ENCODE measurements around the gene TRIM52.
"Not testable (repeated sequence)": the region's sequence is repeated elsewhere in the genome, so short reads cannot be mapped to it uniquely, and the experiment has no call there.

The TRIM52 gene

GRCh38 chr5:181260720-181261319, at the start of gene TRIM52:
Gene TRIM52, minus strand, starts transcription at chr5:181261143. Its CDS starts 330 bp downstream, at chr5:181260813.
- no peak for DNase-seq

DNA sequence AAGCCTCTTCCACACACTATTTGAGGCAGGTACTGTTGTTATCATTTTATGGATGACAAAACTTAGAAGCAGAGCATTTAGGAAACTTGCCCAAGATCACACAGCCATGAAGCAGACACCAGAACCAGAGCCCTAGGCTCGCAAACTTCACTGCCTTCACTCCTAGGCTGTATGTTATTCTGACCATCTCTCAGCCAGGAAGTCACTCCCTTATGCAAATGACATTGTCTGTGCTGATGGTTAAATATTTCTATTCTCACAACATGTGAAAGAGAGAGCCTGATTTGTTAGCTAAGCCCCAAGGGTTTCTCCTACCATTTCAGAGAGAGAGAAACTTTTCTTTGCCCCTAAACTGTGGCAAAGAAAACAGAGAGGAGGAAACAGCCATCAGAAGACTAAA, 26.4 kb upstream of the TRIM52 start:
- DNase-seq = not testable (repeated sequence)

DNA sequence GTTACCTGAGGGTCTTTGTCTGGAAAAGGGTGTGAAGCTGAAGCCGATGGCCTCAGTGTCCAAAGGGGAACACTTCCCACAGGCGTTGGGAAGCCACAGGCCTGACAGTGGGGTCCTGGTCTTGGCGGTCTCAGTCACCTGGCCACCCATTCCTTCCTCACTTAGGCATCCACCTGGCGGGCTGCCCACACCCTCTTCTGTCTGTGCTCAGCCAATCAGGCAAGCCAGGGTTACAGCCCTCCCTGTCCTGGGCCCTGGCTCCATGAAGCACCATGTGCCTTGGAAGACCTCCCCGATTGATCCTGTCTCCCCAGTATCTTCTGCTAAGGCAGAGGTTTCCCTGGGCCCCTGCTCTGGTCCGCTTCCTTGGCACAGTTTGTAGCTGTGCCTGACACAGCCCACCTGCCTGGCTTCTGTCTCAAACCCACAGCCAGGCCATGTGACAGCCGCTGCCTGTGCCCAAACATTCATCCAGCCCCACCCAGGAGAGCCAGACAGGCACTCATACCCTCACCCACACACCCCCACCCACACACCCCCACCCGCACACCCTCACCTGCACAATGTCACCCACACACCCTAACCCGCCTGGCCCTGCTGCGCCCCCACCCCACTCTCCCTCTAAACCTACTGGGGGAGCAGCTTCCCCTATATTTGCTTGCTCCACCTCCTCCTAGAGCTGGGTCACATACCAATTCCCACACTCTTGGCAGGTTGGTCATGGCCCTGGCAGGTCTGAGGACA, 25.2 kb upstream of the TRIM52 start:
- DNase-seq = not testable (repeated sequence)

- DNase-seq = not testable (repeated sequence)
Measured at GRCh38 chr5:181283841-181284755, 23.2 kb upstream of the TRIM52 start.

DNA sequence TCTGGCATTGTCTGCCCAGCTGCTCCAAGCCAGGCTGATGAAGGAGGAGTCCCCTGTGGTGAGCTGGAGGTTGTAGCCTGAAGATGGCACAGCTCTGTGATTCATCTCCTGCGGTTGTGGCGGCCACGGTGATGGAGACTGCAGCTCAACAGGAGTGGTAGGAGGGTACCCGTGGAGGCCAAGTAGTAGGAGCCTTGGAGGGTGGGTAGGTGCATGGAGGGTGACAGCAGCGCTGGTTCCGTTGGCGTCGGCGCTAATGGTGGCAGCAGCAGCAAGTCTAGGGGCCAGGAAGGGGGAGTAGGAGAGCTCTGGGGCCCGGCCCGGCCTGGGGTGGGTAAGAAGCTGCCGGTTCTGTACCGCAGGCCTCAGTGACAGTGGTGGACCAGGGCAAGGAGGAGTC, 22.4 kb upstream of the TRIM52 start:
- no peak for DNase-seq

DNA sequence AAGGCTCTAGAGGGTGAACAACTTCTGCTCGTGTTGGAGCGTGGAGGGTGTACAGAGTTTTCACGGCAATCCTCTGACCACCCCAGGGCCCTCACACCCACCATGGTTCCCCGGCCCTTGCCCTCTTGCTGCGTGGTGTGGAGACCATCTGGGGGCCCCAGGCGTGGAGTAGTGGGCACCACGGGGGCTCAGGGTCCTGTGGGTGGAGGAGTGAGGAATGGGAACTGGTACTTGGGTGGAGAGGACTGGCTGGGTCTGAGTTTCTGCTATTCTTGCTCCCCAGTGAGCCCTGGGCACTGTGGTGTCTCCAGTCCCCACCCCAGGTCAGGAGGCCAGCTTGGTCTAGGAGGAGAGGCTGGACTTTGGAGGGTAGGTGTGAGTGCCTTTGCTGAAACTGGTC, 21.9 kb upstream of the TRIM52 start:
- DNase-seq = no peak

GRCh38 chr5:181282415-181282814, 21.5 kb upstream of the TRIM52 start:
- DNase-seq = not testable (repeated sequence)

GRCh38 chr5:181281984-181282316, 21.0 kb upstream of the TRIM52 start:
- DNase-seq = no peak

DNA sequence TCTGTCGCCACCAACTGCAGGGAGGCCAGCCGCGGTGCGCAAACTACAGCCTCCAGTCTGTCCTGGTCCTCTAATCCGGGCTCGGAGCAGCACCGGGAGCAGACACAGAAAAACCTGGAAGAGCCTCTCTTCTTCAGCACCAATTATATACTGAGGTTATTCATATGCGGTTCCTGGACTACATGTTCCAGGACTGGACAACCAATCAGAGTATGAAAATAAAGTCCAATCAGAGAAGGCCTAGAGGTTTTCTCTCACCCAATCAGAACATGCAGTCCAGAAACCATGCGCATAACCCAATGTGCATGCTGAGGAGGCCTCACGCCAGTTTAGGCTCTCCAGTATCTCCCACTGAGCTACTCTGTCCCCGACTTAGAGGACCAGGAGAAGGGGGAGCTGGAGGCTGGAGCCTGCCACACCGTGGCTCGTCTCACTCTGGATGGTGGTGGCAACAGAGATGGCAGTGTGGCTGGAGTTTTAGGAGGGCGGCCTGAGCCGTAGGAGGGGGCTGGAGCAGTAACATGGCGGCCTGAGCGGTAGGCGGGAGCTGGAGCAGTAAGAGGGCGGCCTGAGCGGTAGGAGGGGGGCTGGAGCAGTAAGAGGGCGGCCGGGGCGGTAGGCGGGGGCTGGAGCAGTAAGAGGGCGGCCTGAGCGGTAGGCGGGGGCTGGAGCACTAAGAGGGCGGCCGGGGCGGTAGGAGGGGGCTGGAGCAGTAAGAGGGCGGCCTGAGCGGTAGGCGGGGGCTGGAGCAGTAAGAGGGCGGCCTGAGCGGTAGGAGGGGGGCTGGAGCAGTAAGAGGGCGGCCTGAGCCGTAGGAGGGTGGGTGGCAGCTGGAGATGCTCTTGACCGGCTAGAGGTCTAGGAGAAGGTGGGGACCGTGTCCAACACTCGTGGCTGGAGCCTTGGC, 20.4 kb upstream of the TRIM52 start:
- no peak for DNase-seq

DNA sequence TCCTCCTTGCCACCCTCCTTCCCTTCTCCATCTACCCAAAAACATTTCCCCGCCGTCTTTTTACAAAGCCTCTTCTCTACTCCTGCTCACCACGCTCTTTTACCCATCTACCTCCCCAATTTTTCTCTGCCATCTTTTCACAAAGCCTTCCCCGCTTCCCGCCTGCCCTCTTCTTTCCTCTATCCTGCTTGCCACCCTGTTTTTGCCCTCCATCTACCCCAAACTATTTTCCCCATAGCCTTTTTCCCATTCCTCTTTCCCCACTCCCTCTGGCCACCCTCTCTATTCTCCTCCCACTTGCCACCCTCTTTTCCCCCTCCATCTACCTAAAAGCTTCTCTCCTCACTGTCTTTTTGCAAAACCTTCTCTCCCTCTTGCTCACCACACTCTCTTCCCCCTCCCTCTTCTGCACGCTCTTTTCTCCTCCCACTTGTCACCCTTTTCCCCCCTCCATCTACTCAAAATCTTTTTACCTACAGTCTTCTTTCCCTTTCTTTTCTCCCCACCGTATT, 19.4 kb upstream of the TRIM52 start:
- DNase-seq = no peak

DNA sequence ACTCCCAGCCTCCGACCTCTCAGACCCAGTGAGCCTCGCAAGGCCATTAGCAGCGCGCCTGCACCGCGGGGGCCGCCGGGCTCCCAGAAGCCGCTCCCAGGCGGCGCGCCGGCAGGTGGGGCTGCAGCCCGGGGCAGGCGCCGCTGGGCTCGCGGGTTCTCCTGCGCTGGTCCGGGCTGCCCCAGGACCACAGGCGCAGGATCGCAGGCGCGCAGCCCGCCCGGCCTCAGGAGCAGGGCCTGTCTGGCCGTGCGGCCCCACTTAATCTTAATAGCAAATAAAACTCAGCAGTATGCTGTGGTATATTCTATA, 12.4 kb upstream of the TRIM52 start:
- not testable (repeated sequence) for DNase-seq

- DNase-seq = no peak
Measured at GRCh38 chr5:181271081-181271480, 10.1 kb upstream of the TRIM52 start.

DNA sequence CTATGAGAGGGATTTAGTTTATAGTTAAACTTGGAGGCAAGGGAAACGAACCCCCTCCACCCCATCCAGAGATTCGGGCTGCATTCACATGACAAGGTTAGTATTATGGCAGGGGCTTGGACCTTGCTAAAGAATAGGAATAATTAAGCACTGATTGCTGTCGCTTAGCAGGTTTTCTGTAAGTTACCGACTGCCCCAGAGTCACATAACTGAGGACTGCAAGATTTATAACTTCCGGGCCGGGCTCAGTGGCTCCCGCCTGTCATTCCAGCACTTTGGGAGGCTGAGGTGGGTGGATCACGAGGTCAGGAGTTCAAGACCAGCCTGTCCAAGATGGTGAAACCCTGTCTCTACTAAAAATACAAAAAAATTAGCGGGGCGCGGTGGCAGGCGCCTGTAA, 7.0 kb upstream of the TRIM52 start:
- DNase-seq = not testable (repeated sequence)

DNA sequence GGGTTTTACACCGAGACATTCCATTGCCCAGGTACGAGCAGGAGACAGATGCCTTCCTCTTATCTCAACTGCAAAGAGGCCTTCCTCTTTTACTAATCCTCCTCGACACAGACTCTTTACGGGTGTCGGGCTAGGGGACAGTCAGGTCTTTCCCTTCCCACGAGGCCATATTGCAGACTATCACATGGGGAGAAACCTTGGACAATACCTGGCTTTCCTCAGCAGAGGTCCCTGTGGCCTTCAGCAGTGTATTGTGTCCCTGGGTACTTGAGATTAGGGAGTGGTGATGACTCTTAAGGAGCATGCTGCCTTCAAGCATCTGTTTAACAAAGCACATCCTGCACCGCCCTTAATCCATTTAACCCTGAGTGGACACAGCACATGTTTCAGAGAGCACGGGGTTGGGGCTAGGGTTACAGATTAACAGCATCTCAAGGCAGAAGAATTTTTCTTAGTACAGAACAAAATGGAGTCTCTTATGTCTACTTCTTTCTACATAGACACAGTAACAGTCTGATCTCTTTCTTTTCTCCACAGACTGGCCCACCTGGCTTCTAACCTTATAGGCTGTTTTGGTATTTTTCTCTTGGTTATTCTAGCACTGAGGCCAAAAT, 6.5 kb upstream of the TRIM52 start:
- not testable (repeated sequence) for DNase-seq

DNA sequence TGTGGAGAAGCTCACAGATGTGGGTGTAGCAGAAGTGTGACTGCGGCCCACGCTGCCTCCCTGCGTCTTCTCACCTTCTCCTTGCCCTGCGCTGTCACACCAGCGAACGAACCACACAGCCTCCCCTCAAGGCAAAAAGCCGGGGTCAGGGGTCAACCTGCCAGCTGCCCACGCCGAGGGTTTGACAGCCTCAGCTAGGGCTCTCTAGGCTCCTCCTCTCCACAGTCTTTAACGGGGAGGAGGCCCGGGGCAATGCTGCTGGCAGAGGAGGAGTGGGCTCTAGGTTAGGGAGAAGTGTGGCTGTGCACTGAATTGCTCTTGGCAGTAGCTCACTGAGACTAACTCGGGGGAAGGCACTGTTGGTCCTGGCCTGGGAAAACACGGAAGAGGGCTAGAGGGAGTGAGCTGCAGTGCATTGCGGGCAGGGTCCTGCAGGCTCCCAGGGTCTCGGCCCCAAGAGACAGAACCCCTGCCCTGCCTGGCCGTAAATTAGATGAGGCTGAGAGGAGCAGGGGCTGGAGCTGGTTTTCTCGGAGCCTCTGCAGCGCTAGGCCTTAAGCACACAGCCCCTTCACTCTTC, 4.2 kb upstream of the TRIM52 start:
- no peak for DNase-seq

GRCh38 chr5:181263633-181264032, 2.7 kb upstream of the TRIM52 start:
- DNase-seq = no peak

DNA sequence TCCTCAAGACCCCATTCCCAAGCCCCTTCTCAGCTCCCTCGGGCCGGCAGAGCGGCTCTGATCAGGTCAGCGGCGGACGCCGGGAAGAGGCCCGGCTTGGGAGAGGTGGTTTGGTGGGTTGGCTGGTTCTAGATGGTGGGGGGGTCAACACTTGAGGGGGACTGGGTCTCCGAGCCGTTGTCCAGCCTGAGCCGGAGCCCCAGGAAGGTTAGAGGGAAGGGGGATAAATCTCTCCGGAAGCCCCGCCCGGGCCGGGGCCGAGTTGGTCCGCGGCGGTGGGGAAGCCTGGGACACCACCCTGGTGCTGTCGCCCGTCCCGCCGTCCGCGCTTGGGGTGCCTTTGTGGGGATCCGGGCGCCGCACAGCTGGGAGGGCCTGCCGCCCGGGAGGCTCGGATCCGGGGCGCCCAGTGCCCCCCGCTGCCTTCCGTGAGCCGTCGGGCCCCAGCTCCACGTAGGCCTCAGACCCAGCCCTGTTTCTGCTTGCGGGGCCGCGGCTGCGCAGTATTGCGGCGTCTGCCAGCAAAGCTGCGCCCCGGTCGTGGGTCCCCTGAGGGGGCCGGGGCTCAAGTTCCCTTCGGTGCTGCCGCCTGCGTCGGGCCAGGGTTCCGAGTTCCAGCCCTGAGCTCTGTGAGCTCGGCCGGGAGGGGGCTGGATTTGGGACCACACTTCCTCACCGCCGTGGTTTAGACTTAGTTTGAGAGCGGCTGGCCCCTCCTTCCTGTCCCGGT, 542 bp upstream of the TRIM52 start:
- DNase-seq = no peak

DNA sequence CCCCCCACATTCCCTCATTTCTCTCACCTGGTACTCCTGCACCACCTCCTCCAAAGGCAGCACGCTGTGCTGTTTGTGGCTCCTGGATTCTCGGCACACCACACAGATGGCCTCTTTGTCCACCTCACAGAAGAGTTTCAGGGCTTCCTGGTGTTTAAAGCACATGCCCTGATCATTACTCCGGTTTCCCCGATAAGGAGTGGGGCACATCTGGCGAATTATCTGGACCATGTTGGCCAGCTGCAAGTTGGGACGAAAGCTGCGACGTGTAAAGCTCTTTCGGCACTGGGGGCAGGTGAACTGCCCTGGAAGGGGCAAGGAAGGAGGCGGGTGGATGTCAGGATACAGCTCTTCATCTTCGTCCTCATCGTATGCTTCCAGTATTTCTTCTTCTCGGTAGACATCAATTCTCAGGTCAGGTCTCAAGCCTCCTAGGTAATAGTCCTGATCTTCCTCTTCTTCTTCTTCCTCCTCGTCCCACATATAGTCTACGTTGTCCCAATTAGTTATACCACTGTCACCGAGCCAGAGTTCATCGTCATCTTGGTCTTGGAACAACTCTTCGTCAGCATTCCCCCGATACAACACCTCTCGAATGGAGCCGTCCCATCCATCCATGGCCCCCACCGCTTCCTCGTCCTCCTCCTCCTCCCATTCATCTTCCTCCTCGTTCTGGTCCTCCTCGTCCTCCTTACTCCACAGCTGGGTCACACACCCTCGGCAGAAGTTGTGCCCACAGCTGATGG, 796 bp downstream of the TRIM52 start:
- no peak for DNase-seq

GRCh38 chr5:181259283-181259682, 1.7 kb downstream of the TRIM52 start:
- no peak for DNase-seq

DNA sequence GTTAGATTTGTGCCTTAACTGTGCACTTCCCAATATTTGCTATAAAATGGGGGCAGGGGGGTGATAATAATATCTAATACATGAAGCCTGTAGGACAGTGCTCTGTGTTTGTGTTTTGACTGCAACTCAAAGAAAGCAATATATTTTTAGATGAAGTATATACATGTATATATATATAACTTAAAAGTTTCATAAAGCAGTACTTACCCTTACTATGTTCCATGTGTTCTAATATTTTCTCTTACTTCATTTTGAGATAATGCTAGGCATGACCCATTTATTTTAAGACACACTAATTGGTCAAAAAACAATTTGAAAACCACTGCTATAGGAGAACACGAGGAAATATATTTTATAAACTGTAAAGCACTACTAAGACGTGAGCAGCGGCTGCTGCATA, 2.4 kb downstream of the TRIM52 start:
- no peak for DNase-seq
